K562 (cell line): ENCODE data around the gene PITPNB. TPM values are rescaled to one million over a fixed set of nuclear protein-coding genes. Genes with fewer than 3 reads are reported as not detected.

Source experiments
- ILF3 ChIP-seq: fragments of 450-650 bp; IDR thresholded peaks from 2 replicates; pipeline ENCODE4 v1.6.1; 2018; ENCODE audit warnings: antibody characterized with exemption, mild to moderate bottlenecking, moderate library complexity, borderline replicate concordance
- KDM1A ChIP-seq, 2 experiments: fragments of 450-650 bp; IDR thresholded peaks; 2 replicates each; pipeline ENCODE4 v1.6.1; 2016; ENCODE audit warnings: mild to moderate bottlenecking in 2 of 2
- NFIX ChIP-seq: fragments of 250-450 bp; sonication (Bioruptor Pico); IDR thresholded peaks from 2 replicates; pipeline ENCODE4 v1.4.0; 2020; ENCODE audit warnings: low read depth, mild to moderate bottlenecking, moderate library complexity
- PBX2 ChIP-seq, 2 experiments: IDR thresholded peaks in 1 of 2; conservative IDR thresholded peaks in 1 of 2; 2 replicates each; pipeline ENCODE4 v1.6.1; 2016; ENCODE audit warnings: low read depth in 2 of 2, mild to moderate bottlenecking in 1 of 2, missing compliant biosample characterization in 1 of 2, missing genetic modification characterization in 1 of 2, moderate library complexity in 1 of 2
- TEAD4 ChIP-seq, 2 experiments: sonication (generic) in 1 of 2; formaldehyde crosslinking in 1 of 2; IDR thresholded peaks; 2 replicates each; pipeline versions ENCODE4 v1.6.1 to v1.8.0; 2012 to 2022; ENCODE audit warnings: borderline replicate concordance in 1 of 2, inconsistent platforms in 1 of 2, low read length in 1 of 2, mild to moderate bottlenecking in 1 of 2, missing genetic modification reagents in 1 of 2
- TRIM24 ChIP-seq, 2 experiments: fragments of 450-650 bp; IDR thresholded peaks; 2 replicates each; pipeline ENCODE4 v1.6.1; 2016
- ZBTB40 ChIP-seq, 2 experiments: fragments of 450-650 bp in 1 of 2; sonication (generic) in 1 of 2; formaldehyde crosslinking in 1 of 2; IDR thresholded peaks; 2 replicates each; pipeline versions ENCODE4 v1.7.1 to v1.9.0; 2016 to 2022; ENCODE audit warnings: inconsistent platforms in 1 of 2, mild to moderate bottlenecking in 1 of 2, missing genetic modification reagents in 1 of 2
- polyA plus RNA-seq, 8 experiments: library from polyadenylated mRNA; depleted of rRNA in 4 of 8; stranded (reverse) in 5 of 8; unstranded in 3 of 8; fragments of >200 nt; fragmentation: Nextera tagmentation in 2 of 8; fragmentation: Illumina TruSeq in 1 of 8; extraction: Ambion mirVana in 2 of 8; extraction: Trizol in 1 of 8; gene quantifications; 2 replicates each; pipeline versions ENCODE4 v1.2.1 to v1.2.3, GENCODE V29; 2011 to 2014; ENCODE audit warnings: inconsistent platforms in 1 of 8, missing spikeins in 1 of 8
- total RNA-seq, 7 experiments: library from RNA; depleted of rRNA in 6 of 7; stranded (reverse); fragments of >200 nt in 6 of 7; fragmentation: Illumina TruSeq in 2 of 7; extraction: Trizol in 2 of 7; gene quantifications; 2 replicates each; pipeline versions ENCODE4 v1.2.1 to v1.2.3, GENCODE V29; 2011 to 2021; ENCODE audit warnings: low replicate concordance in 1 of 7

The PITPNB gene
- total and polyA plus RNA-seq, 9 of the 15 experiments (the other 6 are each of a cell fraction or from before 2014, with no cell fraction given) = 13.1 to 52.4 (median 34.7) TPM

- TF ChIP-seq ZBTB40 (IDR thresholded peaks at IDR 0.05) (no peak), ZBTB40 (CRISPR knock-in tag; IDR thresholded peaks at IDR 0.05) (no peak), ILF3 (no peak), TRIM24 (IDR thresholded peaks at IDR 0.05) (no peak), KDM1A (IDR thresholded peaks at IDR 0.05) (no peak), NFIX (no peak), TEAD4 (IDR thresholded peaks at IDR 0.05; ENCODE audit: low read length) (no peak), TEAD4 (CRISPR knock-in tag; IDR thresholded peaks at IDR 0.05; ENCODE audit: borderline replicate concordance) (no peak), PBX2 (CRISPR knock-in tag; IDR thresholded peaks at IDR 0.05; ENCODE audit: low read depth) (no peak), PBX2 (tag; conservative IDR thresholded peaks at IDR 0.05; ENCODE audit: low read depth) (no peak)
Observed at GRCh38 chr22:27961182-27961581, 42.1 kb upstream of the PITPNB start (continued).
